Epithelial cell of alveolus of lung (primary cell): ENCODE measurements around the gene HAP1. TPM values are rescaled to one million over a fixed set of nuclear protein-coding genes. Genes with fewer than 3 reads are reported as not detected.

Source experiments
- total RNA-seq: library from RNA; depleted of rRNA; stranded (reverse); fragments of >200 nt; gene quantifications from 2 replicates; pipeline ENCODE4 v1.2.1, GENCODE V29; 2015

Gene HAP1
- total RNA-seq: under 0.01 and 0.40 TPM in 2 replicates

GRCh38 chr17:41734139-41734948 lies at the start of gene HAP1:
Gene HAP1 (minus strand): TSS chr17:41734643. CDS start chr17:41734634, 9 bp downstream.

GRCh38 chr17:41711669-41712400 lies 22.6 kb downstream of the HAP1 start, which contains the start of gene GAST:
Gene GAST (plus strand): TSS chr17:41712331. CDS start chr17:41715437, 3,106 bp downstream.

GRCh38 chr17:41688641-41689496 lies 45.6 kb downstream of the HAP1 start, which contains the start of gene EIF1:
Gene EIF1 (plus strand): TSS chr17:41688885. CDS start chr17:41689039, 154 bp downstream.

Other genes starting within 250 kb of the HAP1 start
- gene KRT36, start 244.7 kb downstream of the HAP1 start, total RNA-seq: not detected in 2 replicates
- not detected in 2 replicates for gene KRT13, start 229.0 kb downstream of the HAP1 start, total RNA-seq
- 0.96 and 2.7 TPM in 2 replicates for gene KRT15, start 215.8 kb downstream of the HAP1 start, total RNA-seq
- 26.0 and 421 TPM in 2 replicates for gene KRT19, start 206.3 kb downstream of the HAP1 start, total RNA-seq
- gene KRT9, start 162.6 kb downstream of the HAP1 start, total RNA-seq: not detected in 2 replicates
- gene KRT14, start 147.7 kb downstream of the HAP1 start, total RNA-seq: 0.13 and 0.48 TPM in 2 replicates
- gene KRT16, start 121.9 kb downstream of the HAP1 start, total RNA-seq: not detected in 2 replicates
- 11.0 and 103 TPM in 2 replicates for gene KRT17, start 110.1 kb downstream of the HAP1 start, total RNA-seq
- 116 and 382 TPM in 2 replicates for gene EIF1, start 45.8 kb downstream of the HAP1 start, total RNA-seq
- gene GAST, start 22.3 kb downstream of the HAP1 start, total RNA-seq: not detected in 2 replicates
- 118 and 240 TPM in 2 replicates for gene JUP, start 52.1 kb upstream of the HAP1 start, total RNA-seq
- 97.5 and 116 TPM in 2 replicates for gene P3H4, start 77.3 kb upstream of the HAP1 start, total RNA-seq
- 517 and 587 TPM in 2 replicates for gene FKBP10, start 78.4 kb upstream of the HAP1 start, total RNA-seq
- 36.6 and 71.5 TPM in 2 replicates for gene NT5C3B, start 101.6 kb upstream of the HAP1 start, total RNA-seq
- not detected in 2 replicates for gene KLHL10, start 103.2 kb upstream of the HAP1 start, total RNA-seq
- gene KLHL11, start 130.8 kb upstream of the HAP1 start, total RNA-seq: 16.3 and 23.9 TPM in 2 replicates
- gene ACLY, start 184.3 kb upstream of the HAP1 start, total RNA-seq: 123 and 285 TPM in 2 replicates
- gene ODAD4, start 196.0 kb upstream of the HAP1 start, total RNA-seq: 0.52 and 1.9 TPM in 2 replicates
- gene CNP, start 232.2 kb upstream of the HAP1 start, total RNA-seq: 58.9 and 69.8 TPM in 2 replicates